Activated naive CD8-positive, alpha-beta T cell treated with anti-CD3 and anti-CD28 coated beads, Interleukin-2, amount 10 ng/mL, durations not matched to agents 7 days and 5 days (primary cell): ENCODE results near the gene UBALD2. TPM values are rescaled to one million over a fixed set of nuclear protein-coding genes. Genes with fewer than 3 reads are reported as not detected.

Source experiments
- ATAC-seq: fragments of 150-1000 bp; cut with Tn5 transposase; one replicate; pipeline ENCODE4 v1.10.0; 2021; ENCODE audit warnings: low read depth, moderate library complexity
- POLR2A ChIA-PET: fragments of 350-600 bp; sonication (Branson Sonifier 250); formaldehyde crosslinking; loops from one replicate; lab custom pipeline; 2021; ENCODE audit warnings: antibody characterized with exemption; lab: Charles Lee
- DNase-seq: peaks from one replicate; pipeline ENCODE4 v3.0.0; 2021
- H3K27ac Mint-ChIP-seq: one replicate; pipeline ENCODE4 v1.8.0; 2022; ENCODE audit warnings: mild to moderate bottlenecking, mixed read lengths
- H3K27me3 Mint-ChIP-seq: one replicate; pipeline ENCODE4 v1.8.0; 2022; ENCODE audit warnings: mild to moderate bottlenecking, moderate library complexity, mixed read lengths
- H3K36me3 Mint-ChIP-seq: one replicate; pipeline ENCODE4 v1.8.0; 2021; ENCODE audit warnings: mild to moderate bottlenecking, mixed read lengths
- H3K4me1 Mint-ChIP-seq: one replicate; pipeline ENCODE4 v1.8.0; 2021; ENCODE audit warnings: mixed read lengths
- H3K4me3 Mint-ChIP-seq: one replicate; pipeline ENCODE4 v1.8.0; 2022; ENCODE audit warnings: mild to moderate bottlenecking, moderate library complexity, mixed read lengths
- H3K9me3 Mint-ChIP-seq: one replicate; pipeline ENCODE4 v1.8.0; 2021; ENCODE audit warnings: mixed read lengths
- total RNA-seq, 2 experiments: library from RNA; stranded (reverse); gene quantifications; one replicate each; pipeline ENCODE4 v1.2.3, GENCODE V29; 2021

The UBALD2 gene
- total RNA-seq, 2 experiments from 2014 or later = 344 to 375 TPM

DNA sequence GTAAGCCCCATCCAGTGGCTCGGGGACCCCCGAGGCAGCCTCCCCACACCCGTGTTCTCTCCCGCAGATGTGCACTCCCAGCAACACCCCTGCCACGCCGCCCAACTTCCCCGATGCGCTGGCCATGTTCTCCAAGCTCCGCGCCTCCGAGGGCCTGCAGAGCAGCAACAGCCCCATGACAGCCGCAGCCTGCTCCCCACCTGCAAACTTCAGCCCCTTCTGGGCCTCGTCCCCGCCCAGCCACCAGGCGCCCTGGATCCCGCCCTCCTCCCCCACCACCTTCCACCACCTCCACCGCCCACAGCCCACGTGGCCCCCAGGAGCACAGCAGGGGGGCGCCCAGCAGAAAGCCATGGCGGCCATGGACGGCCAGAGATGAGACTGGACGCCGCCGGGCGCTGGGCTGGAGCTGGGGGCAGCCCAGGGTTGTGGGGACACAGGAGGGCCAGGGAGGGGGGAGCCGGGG is 5.0 kb downstream of the UBALD2 start:
- Mint-ChIP-seq H3K36me3 (peaks cover 50% of the 10 kb centered on the region), H3K4me3 (peak overlapping the region; percentile 88), H3K27ac (peak overlapping the region; percentile 96), H3K4me1 (peaks cover 52% of the 10 kb centered on the region), H3K9me3 (no peaks in the 10 kb centered on the region), H3K27me3 (no peaks in the 10 kb centered on the region)
- POLR2A ChIA-PET = interaction anchor here (0.5 to 38.5 kb wide), 14 partner anchors 0 to 426 kb away, joined by 3 to 1721 read pairs (median 7); partner anchors contain the start of genes FOXJ1, RNF157, SPHK1 and UBALD2
- no peak for ATAC-seq
- peak; percentile 74 for DNase-seq

DNA sequence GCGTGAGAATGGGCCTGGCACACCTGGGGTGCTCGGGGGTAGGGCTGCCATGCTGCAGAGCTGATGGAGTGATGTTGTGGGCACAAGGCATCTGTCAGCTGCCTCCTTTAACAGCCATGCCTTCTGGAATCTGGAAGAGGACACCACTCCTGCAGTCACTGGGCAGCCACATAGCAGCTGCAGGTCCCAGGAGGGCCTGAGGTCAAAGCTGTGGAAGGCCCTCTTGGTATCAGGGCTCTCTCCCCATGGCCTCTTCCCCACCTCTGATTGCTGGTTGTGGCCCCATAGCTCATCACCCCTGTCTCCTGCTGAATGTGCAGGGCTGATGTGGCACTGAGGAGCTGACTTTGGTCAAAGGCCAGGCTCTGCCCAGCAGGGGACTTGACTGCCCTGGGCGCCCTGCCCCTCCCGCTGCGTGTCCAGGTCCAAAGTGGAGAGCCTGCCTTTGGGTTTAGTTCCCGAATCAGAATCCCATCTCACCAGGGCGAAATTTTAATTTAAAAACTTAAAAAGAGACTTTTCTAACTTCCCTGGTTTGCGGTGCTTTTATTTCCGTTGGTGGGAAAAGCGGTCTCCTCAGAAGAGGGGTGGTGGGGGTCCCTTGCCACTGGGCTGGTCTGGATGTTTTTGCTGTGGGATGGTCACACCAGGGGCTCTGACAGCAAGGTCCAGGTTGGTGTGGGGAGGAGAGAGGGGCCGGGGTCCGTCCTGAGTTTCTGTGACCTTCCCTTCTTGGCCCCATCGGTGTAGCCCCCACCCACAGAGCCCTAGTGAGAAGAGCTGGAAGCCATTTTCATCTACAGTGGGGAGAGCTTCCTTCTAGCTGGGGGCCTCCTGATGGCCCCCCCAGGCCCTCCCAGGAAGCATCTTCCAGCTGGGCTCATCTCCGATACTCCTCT is 5.9 kb downstream of the UBALD2 start:
- H3K4me1 Mint-ChIP-seq = peaks cover 53% of the 10 kb centered on the region
- peak; percentile 68 for DNase-seq
- no peaks in the 10 kb centered on the region for H3K9me3 Mint-ChIP-seq
- H3K27me3 Mint-ChIP-seq = no peaks in the 10 kb centered on the region
- POLR2A ChIA-PET = interaction anchor here (0.9 to 38.5 kb wide), 18 partner anchors 1 to 492 kb away, joined by 3 to 1721 read pairs (median 7); partner anchors contain the start of genes EXOC7, FOXJ1, RNF157 and UBALD2
- peak overlapping the region; percentile 96 for H3K27ac Mint-ChIP-seq
- peak overlapping the region; percentile 87 for H3K4me3 Mint-ChIP-seq
- peak; percentile 2 for ATAC-seq
- peaks cover 50% of the 10 kb centered on the region for H3K36me3 Mint-ChIP-seq

DNA sequence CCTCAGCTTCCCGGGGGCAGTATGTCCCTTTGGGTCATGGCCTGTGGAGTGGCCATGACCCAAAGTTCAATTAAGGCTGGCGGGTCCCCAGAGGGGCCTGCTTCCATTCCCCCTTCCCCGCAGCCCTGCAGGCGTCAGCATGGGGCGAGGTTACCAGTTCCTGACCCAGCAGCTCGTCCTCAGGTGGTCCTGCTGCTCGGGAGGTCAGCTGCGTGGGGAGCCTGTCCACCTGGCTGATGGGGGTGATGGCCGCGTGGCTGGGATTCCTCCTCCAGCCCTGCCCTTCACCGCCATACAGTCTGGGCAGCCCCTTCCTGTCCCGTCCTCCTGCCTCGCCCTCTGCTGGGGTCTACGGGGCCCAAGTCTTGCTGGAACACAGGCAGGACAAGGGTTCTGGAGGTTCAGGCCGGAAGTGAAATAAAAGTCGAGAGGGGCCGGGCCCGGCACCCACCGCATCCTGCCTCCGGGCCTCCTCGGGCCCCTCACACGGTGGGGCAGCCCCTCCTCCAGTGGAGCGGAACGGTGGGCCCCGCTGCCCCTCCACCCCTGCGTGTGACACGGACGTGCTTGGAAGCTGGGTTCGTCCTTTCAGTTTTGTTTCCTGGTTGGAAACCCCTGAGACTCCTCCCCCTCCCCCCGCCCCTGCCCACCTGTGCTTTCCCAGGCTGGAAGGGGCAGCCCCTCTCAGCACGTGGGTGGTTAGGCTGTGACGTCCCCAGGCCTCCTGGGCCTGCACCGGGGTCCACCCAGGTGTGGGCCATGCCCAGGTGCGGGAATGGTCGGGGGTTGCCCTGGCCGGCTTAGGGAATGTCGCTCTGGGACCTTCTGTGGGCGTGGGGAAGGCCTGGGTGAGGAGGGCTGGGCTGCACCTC is 6.8 kb downstream of the UBALD2 start:
- Mint-ChIP-seq H3K27ac (peak overlapping the region; percentile 96), H3K4me1 (peaks cover 55% of the 10 kb centered on the region), H3K27me3 (no peaks in the 10 kb centered on the region), H3K9me3 (no peaks in the 10 kb centered on the region), H3K36me3 (peaks cover 43% of the 10 kb centered on the region), H3K4me3 (peak overlapping the region; percentile 87)
- DNase-seq = peak; percentile 88
- ATAC-seq = peak; percentile 61
- POLR2A ChIA-PET = interaction anchor here (0.9 to 26.9 kb wide), 18 partner anchors 8 to 492 kb away, joined by 3 to 1721 read pairs (median 6); partner anchors contain the start of genes EXOC7, FOXJ1, RNF157 and UBALD2

DNA sequence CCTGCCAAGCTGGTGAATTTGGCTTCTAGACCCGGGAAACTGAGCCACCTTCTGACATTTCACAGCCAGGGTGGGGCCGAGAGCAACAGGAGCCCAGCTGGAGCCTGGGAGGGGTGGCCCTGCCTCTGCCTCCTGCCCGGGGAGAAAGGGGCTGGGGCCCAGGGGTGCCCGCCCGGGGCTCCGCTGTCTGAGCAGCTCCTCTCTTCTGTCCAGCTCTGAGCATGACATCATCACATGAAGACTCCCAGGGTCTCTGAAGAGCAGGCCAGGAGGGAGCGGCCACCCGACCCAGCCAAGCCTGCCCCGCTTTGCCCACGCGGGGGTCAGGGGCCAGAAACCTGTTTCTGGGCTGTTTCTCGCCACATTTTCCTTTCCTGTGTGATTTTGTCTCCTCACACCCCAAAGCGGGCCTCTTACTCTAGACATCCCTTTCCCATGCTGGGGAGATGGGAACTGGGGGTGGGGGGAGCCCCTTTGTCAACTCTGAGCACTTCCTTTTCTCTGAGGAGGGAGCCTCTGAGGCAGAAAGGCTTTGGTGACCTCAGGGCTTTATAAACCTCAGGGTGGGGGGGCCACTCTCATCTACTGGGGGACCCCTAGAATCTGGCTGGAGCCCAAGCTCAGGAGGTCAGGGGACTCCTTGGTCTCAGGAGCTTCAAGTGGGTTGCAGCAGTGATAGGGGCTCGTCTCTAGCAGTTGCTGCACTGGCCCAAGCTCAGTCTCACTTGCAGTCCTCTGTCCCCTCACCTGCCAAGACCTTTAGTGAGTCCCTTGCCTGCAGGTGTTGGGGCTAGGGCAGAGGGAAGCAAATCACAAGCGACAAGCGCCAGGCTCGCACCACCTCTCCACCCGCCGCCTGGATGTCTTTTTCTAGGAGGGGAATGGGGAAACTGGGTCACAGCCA is 7.6 kb downstream of the UBALD2 start:
- Mint-ChIP-seq H3K36me3 (peaks cover 35% of the 10 kb centered on the region), H3K4me3 (peak overlapping the region; percentile 87), H3K27me3 (no peaks in the 10 kb centered on the region), H3K27ac (peak overlapping the region; percentile 96), H3K9me3 (no peaks in the 10 kb centered on the region), H3K4me1 (peaks cover 57% of the 10 kb centered on the region)
- POLR2A ChIA-PET = interaction anchor here (1.0 to 26.9 kb wide), 19 partner anchors 7 to 493 kb away, joined by 3 to 1721 read pairs (median 7); partner anchors contain the start of genes EXOC7, FOXJ1, RNF157 and UBALD2
- DNase-seq = peak; percentile 62
- ATAC-seq = peak; percentile 26

DNA sequence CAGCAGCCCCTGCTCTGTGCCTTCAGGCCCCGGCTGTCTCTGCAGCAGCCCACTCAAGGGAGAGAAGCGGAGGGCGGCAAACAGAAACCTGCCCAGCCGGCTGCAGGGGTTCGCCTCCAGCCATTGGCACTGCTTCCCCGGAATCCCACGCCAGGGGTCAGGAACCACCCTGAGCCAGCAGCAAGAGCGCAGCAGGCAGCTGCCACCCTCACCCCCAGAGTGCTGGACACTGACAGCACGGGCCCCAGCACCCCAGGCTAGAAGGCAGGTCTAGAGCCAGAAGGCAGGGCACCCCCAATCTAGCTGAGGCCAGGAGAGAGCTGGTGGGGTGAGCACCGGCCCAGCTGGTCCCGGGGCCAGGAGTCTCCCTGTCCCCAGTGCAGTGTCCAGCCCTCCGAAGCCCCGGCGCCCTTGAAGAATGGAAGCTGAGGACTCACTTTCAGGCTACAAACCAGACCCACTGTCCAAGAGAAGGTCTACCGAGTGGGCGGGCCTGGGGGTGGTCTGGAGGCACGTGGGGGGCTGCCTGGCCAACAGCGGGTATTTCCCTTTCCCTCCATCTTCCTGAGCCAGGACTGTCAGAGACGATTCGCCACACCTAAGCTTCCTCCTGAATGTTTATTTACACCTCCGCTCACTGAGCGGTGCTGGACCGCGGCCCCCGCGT is 8.4 kb downstream of the UBALD2 start:
- Mint-ChIP-seq H3K27ac (peak overlapping the region; percentile 96), H3K4me3 (peak overlapping the region; percentile 87), H3K36me3 (peaks cover 28% of the 10 kb centered on the region), H3K27me3 (no peaks in the 10 kb centered on the region), H3K4me1 (peaks cover 51% of the 10 kb centered on the region), H3K9me3 (no peaks in the 10 kb centered on the region)
- DNase-seq = peak; percentile 62
- no peak for ATAC-seq
- POLR2A ChIA-PET = interaction anchor here (0.6 to 26.9 kb wide), 13 partner anchors 15 to 462 kb away, joined by 3 to 1721 read pairs (median 7); partner anchors contain the start of genes EXOC7, FOXJ1, RNF157 and UBALD2

DNA sequence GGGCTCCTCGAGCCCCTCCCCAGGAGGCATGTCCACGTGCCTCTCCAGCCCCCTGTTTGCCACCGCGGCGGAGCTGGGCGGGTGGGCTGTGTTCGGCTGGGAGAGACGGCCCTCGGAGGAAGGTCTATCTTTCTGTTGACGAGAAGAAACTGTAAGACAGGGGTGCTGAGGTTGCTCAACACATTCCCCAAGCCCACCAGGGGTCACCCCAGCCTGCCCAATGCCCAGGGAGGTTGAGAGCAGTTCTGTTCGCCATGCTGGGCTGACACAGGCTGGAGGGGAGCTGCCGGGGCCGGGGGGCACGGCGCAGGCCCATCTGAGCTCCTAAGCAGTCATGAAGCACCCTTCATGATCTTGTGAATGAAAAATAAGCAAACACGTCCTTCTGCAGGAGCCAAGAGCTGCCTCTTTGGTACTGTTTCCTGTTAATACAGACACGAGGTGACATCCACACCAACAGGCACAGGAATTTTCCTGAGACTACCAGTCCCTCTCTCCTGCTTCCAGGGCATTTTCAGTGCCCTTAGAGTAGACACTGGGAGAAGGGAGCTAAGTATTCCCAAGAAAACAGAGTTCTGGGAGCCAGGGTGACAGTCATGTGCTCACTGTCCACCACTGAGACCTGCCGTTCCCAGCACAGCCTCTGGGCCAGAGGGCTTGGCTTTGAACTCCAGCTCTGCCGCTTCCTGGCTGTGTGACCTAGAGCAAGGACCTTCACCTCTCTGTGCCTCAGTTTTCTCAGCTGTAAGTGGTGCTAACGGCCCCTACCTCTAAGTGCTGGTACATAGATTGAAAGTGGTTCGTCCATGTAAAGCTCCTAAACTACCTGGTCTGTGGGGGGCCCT is 9.2 kb downstream of the UBALD2 start:
- Mint-ChIP-seq H3K27me3 (no peaks in the 10 kb centered on the region), H3K27ac (peak overlapping the region; percentile 96), H3K36me3 (peaks cover 21% of the 10 kb centered on the region), H3K4me3 (peak overlapping the region; percentile 87), H3K4me1 (peaks cover 46% of the 10 kb centered on the region), H3K9me3 (no peaks in the 10 kb centered on the region)
- peak; percentile 54 for DNase-seq
- ATAC-seq = no peak
- POLR2A ChIA-PET = interaction anchor here (0.6 to 26.9 kb wide), 14 partner anchors 14 to 461 kb away, joined by 3 to 1721 read pairs (median 4); partner anchors contain the start of genes EXOC7, FOXJ1, RNF157 and UBALD2

DNA sequence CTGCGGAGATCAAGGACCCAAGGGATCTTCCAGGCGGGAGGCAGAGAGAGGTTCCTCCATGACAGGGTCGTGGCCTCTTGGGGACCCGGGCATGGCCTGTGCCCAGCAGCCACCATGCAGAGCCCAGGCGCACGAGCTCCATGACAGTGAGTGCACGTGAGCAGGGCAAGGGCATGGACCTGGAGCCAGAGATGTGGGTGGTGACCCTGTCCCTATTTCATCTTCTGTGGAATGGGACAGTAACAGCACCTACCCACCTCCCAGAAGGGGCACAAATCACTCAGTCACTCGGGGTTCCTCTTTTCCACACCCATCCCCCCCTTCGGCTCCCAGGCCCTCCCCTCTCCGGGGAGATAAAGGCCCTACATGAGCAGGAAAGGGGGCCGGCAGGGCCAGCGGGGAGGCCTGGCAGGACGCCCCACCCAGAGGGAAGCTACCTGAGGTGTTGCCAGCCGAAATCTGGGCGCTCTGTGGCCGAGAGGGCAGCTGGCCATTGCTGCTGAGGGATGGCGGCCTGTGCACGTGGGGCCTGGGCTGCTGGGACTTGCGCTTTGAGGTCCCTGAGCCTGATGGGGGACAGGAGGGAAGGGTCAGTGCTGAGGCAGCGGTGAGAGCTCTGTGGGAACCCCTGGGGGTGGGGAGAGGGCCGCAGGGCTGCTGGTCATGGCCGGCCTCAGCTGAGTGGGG is 10.4 kb downstream of the UBALD2 start:
- H3K4me1 Mint-ChIP-seq = peaks cover 41% of the 10 kb centered on the region
- ATAC-seq (no peak), DNase-seq (no peak)
- peak overlapping the region; percentile 96 for H3K27ac Mint-ChIP-seq
- H3K9me3 Mint-ChIP-seq = no peaks in the 10 kb centered on the region
- H3K27me3 Mint-ChIP-seq = no peaks in the 10 kb centered on the region
- POLR2A ChIA-PET = interaction anchor here (14.8 to 26.9 kb wide), 4 partner anchors 24 to 152 kb away, joined by 226 to 1721 read pairs (median 714); partner anchors contain the start of genes FOXJ1, RNF157 and UBALD2
- H3K4me3 Mint-ChIP-seq = no peak overlapping the region
- peaks cover 13% of the 10 kb centered on the region for H3K36me3 Mint-ChIP-seq

DNA sequence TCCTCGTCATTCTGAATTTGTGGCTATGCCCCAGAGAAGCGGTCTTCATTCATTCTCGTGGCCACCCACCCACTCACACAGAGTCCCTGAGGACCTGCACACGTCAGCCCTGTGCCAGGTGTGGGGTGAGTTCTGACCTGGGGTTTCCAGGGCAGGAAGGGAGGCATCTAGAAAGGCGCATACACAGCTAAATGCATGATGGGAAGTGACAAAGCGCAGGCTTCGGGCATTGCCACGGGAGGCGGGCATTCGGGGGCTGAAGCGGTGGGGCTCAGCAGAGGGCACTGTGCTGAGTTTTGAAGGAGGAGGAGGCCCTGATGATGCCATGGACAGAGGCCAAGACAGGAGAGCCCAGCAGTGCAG is 10.9 kb downstream of the UBALD2 start:
- H3K4me1 Mint-ChIP-seq = peaks cover 37% of the 10 kb centered on the region

DNA sequence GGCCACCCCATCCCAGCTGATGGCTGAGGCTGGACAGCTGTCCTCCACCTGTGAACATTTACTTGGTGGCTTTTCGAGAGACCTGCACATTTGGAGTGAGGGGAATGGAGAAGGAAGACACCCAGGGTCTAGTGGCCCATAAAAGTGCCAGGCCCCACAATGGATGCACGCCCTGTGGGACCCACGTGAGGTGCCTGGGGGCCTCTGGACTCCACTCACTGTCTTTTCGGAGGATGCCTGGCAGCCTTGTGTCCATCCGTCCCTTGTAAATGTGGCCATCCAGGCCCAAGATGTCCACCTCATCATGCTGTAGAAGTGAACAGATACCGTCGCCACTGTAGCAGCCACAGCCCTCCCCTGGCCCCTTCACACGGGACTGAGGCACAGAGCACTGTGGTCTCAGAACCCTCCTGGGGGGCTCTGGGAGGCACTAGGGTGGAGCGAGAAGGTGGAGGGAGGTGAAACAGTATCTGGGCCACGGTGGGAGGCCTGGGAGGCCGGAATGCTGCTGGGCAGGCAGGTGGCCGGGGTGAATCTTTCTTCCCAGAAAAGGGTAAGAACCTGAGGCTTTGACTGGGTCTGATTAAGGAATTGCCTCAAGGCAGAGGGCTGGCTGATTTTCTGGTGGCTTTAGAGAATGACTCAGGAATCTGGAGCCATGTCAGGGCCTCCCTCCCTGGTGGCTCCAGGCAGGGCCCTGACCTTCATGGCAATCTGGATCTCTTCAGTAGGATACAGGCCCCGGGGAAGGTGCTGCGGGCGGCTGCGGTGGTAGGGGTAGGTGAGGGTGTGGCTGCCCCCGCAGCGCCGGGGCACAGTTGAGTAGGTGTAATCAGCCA is 11.5 kb downstream of the UBALD2 start:
- peak overlapping the region; percentile 69 for H3K27ac Mint-ChIP-seq
- H3K36me3 Mint-ChIP-seq = peaks cover 3% of the 10 kb centered on the region
- no peak overlapping the region for H3K4me3 Mint-ChIP-seq
- POLR2A ChIA-PET = interaction anchor here (14.8 to 26.9 kb wide), 4 partner anchors 25 to 153 kb away, joined by 226 to 1721 read pairs (median 714); partner anchors contain the start of genes FOXJ1, RNF157 and UBALD2
- H3K4me1 Mint-ChIP-seq = peaks cover 32% of the 10 kb centered on the region
- DNase-seq (no peak), ATAC-seq (no peak)
- H3K27me3 Mint-ChIP-seq = no peaks in the 10 kb centered on the region
- no peaks in the 10 kb centered on the region for H3K9me3 Mint-ChIP-seq

More for the DNA sequence above, 10.9 kb downstream of the UBALD2 start:
- DNase-seq = no peak
- peak overlapping the region; percentile 69 for H3K27ac Mint-ChIP-seq
- H3K36me3 Mint-ChIP-seq = peaks cover 8% of the 10 kb centered on the region
- H3K27me3 Mint-ChIP-seq = no peaks in the 10 kb centered on the region
- POLR2A ChIA-PET = interaction anchor here (14.8 to 26.9 kb wide), 4 partner anchors 24 to 153 kb away, joined by 226 to 1721 read pairs (median 714); partner anchors contain the start of genes FOXJ1, RNF157 and UBALD2
- H3K4me3 Mint-ChIP-seq = no peak overlapping the region
- ATAC-seq = no peak
- H3K9me3 Mint-ChIP-seq = no peaks in the 10 kb centered on the region
